NCI-H82 treated with DMSO at 0.1 percent for 48 hours (cell line): Measurements from ENCODE around the gene PLCXD3.
"Not testable (repeated sequence)": the region's sequence is repeated elsewhere in the genome, so short reads cannot be mapped to it uniquely, and the experiment has no call there.

Experiments used
- DNase-seq: peaks from one replicate; lab custom pipeline; 2025; ENCODE audit not compliant: unreplicated experiment; lab: John Stamatoyannopoulos, UW

PLCXD3 gene

GRCh38 chr5:41493490-41494126 lies 16.8 kb downstream of the PLCXD3 start:
- not testable (repeated sequence) for DNase-seq

- DNase-seq: no peak
Measured at GRCh38 chr5:41485533-41485932, 24.9 kb downstream of the PLCXD3 start.

GRCh38 chr5:41482715-41483114 lies 27.7 kb downstream of the PLCXD3 start:
- DNase-seq: no peak

- no peak for DNase-seq
Measured at GRCh38 chr5:41482173-41482572, 28.2 kb downstream of the PLCXD3 start.

- not testable (repeated sequence) for DNase-seq
Measured at GRCh38 chr5:41471571-41472208, 38.7 kb downstream of the PLCXD3 start.

GRCh38 chr5:41465493-41466171 lies 44.8 kb downstream of the PLCXD3 start:
- DNase-seq: no peak

- no peak for DNase-seq
Measured at GRCh38 chr5:41459557-41459956, 50.8 kb downstream of the PLCXD3 start.

- DNase-seq: no peak
Measured at GRCh38 chr5:41457094-41457493, 53.3 kb downstream of the PLCXD3 start.

- no peak for DNase-seq
Measured at GRCh38 chr5:41452506-41452905, 57.9 kb downstream of the PLCXD3 start.

- DNase-seq: no peak
Measured at GRCh38 chr5:41447650-41448510, 62.5 kb downstream of the PLCXD3 start.

GRCh38 chr5:41445937-41446563 lies 64.4 kb downstream of the PLCXD3 start:
- DNase-seq: no peak

GRCh38 chr5:41435276-41435675 lies 75.1 kb downstream of the PLCXD3 start:
- no peak for DNase-seq

GRCh38 chr5:41433552-41434181 lies 76.7 kb downstream of the PLCXD3 start:
- no peak for DNase-seq

- no peak for DNase-seq
Measured at GRCh38 chr5:41432481-41433253, 77.7 kb downstream of the PLCXD3 start.

- no peak for DNase-seq
Measured at GRCh38 chr5:41427505-41427904, 82.9 kb downstream of the PLCXD3 start.

GRCh38 chr5:41425736-41426135 lies 84.7 kb downstream of the PLCXD3 start:
- DNase-seq: no peak

GRCh38 chr5:41420492-41421067 lies 89.8 kb downstream of the PLCXD3 start:
- DNase-seq: no peak

GRCh38 chr5:41418220-41419031 lies 92.0 kb downstream of the PLCXD3 start:
- DNase-seq: no peak

GRCh38 chr5:41416336-41416735 lies 94.1 kb downstream of the PLCXD3 start:
- no peak for DNase-seq
